GM18519 (cell line): ENCODE data around the gene WASHC4.
"Not testable (repeated sequence)": the region's sequence is repeated elsewhere in the genome, so short reads cannot be mapped to it uniquely, and the experiment has no call there.

ENCODE experiments used
- ATAC-seq: cut with Tn5 transposase; IDR thresholded peaks from one replicate; pipeline ENCODE4 v1.9.1; 2021; ENCODE audit warnings: mild to moderate bottlenecking, moderate library complexity; ENCODE audit not compliant: unreplicated experiment, low FRiP score

WASHC4 gene

DNA sequence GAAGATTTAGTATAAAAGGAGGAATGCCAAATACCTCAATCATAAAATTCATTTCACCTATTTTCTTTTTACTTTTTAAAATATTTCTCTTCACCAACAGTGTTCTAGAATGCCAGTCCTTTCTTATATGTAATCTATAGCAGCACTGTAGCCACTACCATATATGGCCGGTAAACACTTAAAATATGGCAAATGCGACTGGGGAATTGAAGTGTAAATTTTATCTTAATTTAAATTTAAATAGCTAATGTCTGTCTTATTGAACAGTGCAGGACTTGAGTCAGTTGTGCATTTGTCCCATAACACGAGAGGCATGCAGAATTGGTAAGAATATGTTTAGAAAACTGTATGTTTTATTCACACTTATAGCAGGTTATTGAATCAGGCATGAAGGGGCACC lies 50.1 kb downstream of the WASHC4 start:
- ATAC-seq = no peak

GRCh38 chr12:105158876-105159275 lies 51.3 kb downstream of the WASHC4 start:
- no peak for ATAC-seq

- no peak for ATAC-seq
These were observed 54.6 kb downstream of the WASHC4 start for GRCh38 chr12:105162174-105162573.

GRCh38 chr12:105164068-105164467 lies 56.5 kb downstream of the WASHC4 start:
- ATAC-seq = no peak

- ATAC-seq = no peak
These were observed 59.2 kb downstream of the WASHC4 start for GRCh38 chr12:105166736-105167135.

- ATAC-seq = no peak
These were observed 59.8 kb downstream of the WASHC4 start for GRCh38 chr12:105167346-105167745.

DNA sequence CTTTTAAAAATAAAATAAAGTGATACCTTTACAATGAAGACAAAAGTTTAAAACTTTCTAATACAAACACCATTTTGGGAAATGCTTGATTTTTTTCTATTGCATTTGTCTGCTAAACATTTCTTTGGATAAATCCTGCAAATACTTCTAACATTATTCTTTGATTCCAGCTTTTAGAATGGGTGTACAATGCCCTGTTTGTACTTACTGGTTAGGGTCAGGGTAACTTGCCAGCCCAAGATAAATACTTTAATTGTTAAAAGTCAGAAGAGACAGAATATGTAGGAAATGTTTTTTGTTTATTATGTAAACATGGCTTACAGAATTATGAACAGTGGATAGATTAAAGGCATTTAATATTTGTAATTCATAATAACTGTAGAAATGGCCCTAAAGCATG lies 60.5 kb downstream of the WASHC4 start:
- no peak for ATAC-seq

- ATAC-seq = no peak
These were observed 62.6 kb downstream of the WASHC4 start for GRCh38 chr12:105170139-105170538.

- ATAC-seq = no peak
These were observed 64.3 kb downstream of the WASHC4 start for GRCh38 chr12:105171691-105172436.

- ATAC-seq = no peak
These were observed 68.0 kb downstream of the WASHC4 start for GRCh38 chr12:105175397-105175990.

DNA sequence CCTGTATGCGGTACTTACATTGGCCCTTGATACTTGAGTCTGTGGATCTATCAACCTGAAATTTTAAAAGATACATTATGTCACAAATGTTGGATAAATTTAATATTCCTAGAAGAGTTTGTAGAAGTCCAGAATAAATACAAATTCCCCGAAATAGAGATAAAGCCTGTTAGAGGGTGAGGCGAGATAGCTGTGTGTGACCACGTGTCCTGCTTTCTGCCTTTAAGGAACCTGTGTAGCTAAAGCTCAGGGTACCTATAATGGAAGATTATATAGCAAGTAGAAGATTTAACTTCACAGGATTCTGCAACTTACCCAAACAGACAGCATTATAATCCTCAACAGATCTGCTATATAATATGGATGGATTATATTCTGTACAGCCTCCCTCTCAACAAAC lies 69.7 kb downstream of the WASHC4 start:
- ATAC-seq = no peak

- ATAC-seq = not testable (repeated sequence)
These were observed 71.6 kb downstream of the WASHC4 start for GRCh38 chr12:105179114-105179513.

- not testable (repeated sequence) for ATAC-seq
These were observed 75.9 kb downstream of the WASHC4 start for GRCh38 chr12:105183406-105183805.

GRCh38 chr12:105183976-105184375 lies 76.4 kb downstream of the WASHC4 start:
- not testable (repeated sequence) for ATAC-seq

DNA sequence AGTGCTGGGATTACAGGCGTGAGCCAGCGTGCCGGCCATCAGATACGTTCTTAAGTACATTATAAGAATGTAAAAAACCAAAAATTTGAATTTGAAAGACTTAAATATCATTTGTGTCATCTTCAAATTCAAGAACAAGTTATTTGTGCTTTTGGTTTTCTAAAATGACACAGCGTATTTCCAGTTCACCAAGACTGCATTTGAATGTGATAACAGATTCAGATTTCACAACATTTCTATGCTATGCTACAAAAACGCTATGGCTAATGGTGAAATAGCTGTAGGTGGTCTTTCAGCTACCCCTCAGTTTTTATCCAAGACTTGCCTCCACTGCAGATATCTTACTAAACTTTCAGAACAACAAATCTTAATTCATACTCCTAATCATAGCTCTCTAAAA lies 81.8 kb downstream of the WASHC4 start:
- no peak for ATAC-seq

DNA sequence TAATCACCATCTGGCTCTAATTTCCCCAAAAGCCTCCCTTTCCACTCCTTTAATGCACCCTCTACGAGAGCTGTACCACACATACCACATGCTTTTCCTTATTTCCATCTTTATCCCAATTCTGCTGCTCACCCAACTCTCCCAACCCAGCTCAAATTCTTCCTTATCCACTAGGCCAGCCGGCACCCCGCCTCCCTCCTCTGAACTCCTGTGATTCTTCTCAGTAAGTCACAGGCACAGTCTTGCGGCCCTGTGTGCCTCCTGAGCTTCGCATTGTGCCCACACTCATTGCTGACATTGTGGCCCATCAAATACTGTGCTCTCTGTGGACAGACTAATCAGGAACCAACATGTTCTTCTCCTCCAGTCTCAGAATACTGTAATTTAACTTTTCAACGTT lies 83.0 kb downstream of the WASHC4 start:
- no peak for ATAC-seq

DNA sequence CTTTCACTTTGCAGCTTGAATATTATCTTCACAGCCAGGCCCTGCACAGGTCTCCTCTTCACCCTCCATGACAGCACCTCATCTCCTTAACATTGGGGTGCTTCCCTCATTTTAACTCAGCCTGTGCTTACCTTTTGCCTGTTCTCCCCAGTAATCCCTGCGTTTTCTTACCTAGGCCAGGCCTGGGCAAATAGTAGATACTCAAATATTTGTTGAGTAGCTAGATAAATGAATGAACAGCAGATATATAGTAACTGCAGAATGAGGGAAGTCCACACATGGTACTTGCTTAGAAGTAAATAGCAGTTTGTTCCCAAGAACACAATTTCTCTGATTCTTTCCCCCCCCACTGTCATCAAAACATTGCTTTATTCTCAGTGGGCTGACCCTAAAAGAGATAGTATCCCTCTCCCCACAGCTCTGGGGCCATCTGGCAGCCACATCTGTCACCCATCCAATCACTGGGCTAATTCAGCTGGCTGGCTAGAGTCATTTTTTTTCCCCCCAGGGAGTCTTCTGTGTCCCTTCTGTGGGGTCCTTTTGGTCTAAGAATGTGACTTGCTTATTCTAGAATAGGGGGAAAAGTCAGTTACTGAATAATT lies 85.2 kb downstream of the WASHC4 start:
- ATAC-seq = no peak

- no peak for ATAC-seq
These were observed 87.4 kb downstream of the WASHC4 start for GRCh38 chr12:105194947-105195346.

DNA sequence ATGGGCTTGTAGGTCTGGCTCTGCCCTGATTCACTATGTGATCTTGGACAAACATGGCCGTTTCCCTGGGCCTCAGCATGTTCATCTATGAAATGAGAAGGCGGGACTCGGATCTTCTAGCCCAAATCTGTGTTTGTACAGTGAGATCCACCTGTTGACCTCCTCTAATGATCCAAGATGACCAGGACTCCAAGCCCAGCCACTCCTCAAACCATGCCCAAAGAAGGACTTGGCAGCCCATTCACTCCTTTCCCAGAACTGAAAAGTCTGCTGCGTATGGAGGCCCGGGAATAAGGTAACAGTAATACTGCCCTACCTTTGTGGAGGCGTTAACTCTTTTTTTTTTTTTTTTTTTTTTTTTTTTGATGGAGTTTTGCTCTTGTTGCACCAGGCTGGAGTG lies 88.6 kb downstream of the WASHC4 start:
- ATAC-seq = no peak

DNA sequence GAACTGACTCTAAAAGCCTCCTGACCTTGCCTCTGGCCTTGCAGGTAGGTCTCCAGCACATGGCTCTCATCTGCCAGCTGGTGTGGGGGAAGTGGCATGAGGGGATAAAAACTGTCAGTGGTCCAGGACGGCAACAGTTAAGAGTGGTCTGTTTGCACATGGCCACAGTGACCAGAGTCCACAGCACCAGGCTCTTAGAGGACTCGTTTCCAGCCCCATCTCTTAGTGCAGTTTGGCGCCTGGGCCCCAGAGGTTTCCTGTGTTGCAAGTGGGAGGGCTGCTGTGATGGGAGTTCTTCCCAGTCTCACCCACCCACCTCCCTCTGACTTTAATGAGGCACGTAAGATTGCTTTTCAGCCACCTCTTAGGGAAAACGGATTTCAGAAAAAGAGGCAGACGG lies 91.4 kb downstream of the WASHC4 start:
- no peak for ATAC-seq

GRCh38 chr12:105200385-105200784 lies 92.9 kb downstream of the WASHC4 start:
- no peak for ATAC-seq

GRCh38 chr12:105201299-105201698 lies 93.8 kb downstream of the WASHC4 start:
- no peak for ATAC-seq
